GM18861 (cell line): ENCODE data around the gene PPP6R2.
"Not testable (repeated sequence)": the region's sequence is repeated elsewhere in the genome, so short reads cannot be mapped to it uniquely, and the experiment has no call there.

Source experiments
- ATAC-seq: cut with Tn5 transposase; IDR thresholded peaks from one replicate; pipeline ENCODE4 v1.9.1; 2021; ENCODE audit not compliant: unreplicated experiment

The PPP6R2 gene

GRCh38 chr22:50339945-50340879, 2.9 kb upstream of the PPP6R2 start:
- ATAC-seq, result no peak

DNA sequence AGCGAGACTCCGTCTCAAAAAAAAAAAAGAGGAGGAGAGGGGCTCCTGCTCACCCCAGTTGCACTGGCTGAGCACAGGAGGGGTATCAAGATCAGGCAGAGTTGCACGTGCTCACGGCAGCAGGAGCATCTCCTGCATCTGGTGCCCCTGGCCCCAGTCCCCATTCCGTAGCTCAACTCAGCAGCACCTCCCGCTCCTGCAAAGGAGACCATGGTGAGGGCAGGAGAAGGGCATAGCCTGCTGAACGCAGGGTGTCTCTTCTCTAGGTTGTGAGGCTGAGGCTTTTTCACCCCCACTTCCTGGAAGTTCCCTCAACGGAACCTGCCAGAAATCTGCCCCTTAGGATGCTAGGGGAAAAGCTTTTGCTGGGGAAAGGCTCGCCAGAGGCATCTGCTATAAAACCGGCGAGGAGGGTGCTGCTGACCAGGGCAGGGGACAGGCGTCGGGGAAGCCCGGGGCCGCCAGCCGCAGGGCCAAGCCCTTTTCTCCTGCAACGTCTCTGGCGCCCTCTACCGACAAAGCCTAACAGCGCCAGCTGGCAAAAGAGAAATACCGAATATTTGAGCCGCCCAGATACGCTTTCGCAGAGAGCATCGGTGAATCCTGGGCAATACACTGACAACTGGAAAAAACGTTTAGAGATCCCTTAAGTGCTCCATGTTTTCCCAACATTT, 1.0 kb upstream of the PPP6R2 start:
- peak; percentile 68 for ATAC-seq

DNA sequence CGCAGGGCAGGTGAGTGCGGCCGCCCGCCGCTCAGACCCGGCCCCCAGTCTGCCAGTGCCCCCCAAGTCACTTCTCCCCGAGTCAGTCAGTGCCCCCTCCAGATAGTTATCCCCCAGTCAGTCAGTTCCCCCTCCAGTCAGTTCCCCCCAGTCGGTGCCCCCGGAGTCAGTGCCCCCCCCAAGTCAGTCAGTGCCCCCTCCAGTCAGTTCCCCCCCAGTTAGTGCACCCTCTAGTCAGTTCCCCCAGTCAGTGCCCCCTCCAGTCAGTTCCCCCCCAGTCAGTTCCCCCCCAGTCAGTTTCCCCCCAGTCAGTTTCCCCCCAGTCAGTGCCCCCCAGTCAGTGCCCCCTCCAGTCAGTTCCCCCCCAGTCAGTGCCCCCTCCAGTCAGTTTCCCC, 411 bp downstream of the PPP6R2 start:
- no peak for ATAC-seq

DNA sequence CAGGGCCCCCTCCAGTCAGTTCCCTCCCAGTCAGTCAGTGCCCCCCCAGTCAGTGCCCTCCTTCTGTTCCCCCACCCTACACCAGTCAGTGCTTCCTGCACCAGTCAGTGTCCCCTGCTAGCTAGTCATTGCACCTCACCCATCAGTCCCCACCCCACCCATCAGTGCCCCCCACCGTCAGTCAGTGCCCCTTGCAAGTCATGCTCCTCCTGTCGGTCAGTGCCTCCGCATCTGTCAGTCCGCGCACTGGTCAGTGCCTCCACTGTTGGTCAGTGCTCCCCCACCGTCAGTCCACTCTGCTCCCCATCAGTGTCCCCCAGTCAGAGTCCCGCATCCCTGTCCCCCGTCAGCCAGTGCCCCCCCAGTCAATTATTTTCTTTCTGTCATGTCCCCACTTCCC, 3.3 kb downstream of the PPP6R2 start:
- no peak for ATAC-seq

- ATAC-seq, result no peak
Observed at GRCh38 chr22:50347157-50347556, 4.0 kb downstream of the PPP6R2 start.

DNA sequence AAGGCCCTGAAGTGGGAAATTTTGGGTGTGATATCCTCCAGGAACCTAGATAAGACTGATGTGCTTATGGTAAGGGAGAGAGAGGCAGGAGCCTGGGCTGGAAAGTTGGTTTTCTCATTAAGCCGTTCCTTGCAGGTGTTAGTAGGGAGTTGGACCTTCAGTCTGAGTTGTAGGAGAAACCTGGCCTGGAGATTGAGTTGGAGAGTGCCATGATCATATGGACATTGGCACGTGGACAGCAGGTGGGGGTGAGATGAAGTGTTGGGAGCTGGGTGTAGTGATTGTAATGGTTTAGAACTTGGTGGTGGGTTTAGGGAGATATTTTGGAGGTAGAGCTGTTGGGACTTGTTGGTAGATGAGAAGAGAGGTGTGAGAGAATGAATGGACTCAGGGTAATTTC, 4.9 kb downstream of the PPP6R2 start:
- no peak for ATAC-seq

GRCh38 chr22:50356186-50356585, 13.1 kb downstream of the PPP6R2 start:
- ATAC-seq, result no peak

GRCh38 chr22:50357222-50357621, 14.1 kb downstream of the PPP6R2 start:
- ATAC-seq, result no peak

- ATAC-seq, result no peak
Observed at GRCh38 chr22:50357756-50358155, 14.6 kb downstream of the PPP6R2 start.

DNA sequence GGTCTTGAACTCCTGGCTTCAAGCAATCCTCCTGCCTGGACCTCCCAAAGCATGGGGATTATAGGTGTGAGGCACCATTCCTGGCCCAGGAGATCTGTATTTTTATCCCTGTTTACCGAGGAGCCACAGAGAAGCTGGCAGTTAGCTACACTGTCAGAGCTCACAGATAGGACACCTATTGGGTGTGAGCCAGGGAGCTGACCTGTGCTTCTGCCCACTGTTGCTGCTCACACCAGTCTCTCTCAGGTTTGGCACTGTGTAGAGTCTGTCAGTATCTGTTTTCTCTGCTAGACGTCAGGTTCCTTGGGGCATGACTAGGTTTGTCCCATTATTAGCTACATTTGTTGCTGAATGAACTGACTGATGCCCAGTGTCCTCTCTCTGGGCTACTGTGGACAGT, 17.5 kb downstream of the PPP6R2 start:
- ATAC-seq, result no peak

DNA sequence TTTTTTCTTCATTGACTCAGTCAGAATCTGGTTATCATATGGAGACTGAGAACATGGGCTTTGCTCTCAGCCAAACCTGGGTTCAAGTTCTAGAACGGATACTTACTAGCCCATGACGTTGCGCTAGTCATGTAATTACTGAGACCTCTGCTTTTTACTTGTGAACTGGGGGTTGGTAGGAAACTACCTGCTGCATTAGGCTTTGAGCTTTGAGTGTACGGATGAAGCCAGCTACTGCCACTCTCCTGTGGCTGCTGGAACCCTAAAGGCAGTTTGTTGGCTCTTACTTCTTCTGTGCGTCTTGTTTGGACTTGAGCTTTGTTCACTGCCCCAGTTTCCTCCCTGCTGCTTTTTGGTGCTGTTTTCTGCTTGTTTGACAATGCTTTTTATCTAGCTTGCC, 18.1 kb downstream of the PPP6R2 start:
- no peak for ATAC-seq

- no peak for ATAC-seq
Observed at GRCh38 chr22:50361688-50362087, 18.6 kb downstream of the PPP6R2 start.

- ATAC-seq, result no peak
Observed at GRCh38 chr22:50363166-50363802, 20.2 kb downstream of the PPP6R2 start.

- not testable (repeated sequence) for ATAC-seq
Observed at GRCh38 chr22:50363803-50364194, 20.7 kb downstream of the PPP6R2 start.

- ATAC-seq, result no peak
Observed at GRCh38 chr22:50367778-50368500, 24.8 kb downstream of the PPP6R2 start.

- no peak for ATAC-seq
Observed at GRCh38 chr22:50371101-50371648, 28.0 kb downstream of the PPP6R2 start.

- ATAC-seq, result no peak
Observed at GRCh38 chr22:50376085-50376651, 33.0 kb downstream of the PPP6R2 start.

- not testable (repeated sequence) for ATAC-seq
Observed at GRCh38 chr22:50381021-50381555, 38.0 kb downstream of the PPP6R2 start.

DNA sequence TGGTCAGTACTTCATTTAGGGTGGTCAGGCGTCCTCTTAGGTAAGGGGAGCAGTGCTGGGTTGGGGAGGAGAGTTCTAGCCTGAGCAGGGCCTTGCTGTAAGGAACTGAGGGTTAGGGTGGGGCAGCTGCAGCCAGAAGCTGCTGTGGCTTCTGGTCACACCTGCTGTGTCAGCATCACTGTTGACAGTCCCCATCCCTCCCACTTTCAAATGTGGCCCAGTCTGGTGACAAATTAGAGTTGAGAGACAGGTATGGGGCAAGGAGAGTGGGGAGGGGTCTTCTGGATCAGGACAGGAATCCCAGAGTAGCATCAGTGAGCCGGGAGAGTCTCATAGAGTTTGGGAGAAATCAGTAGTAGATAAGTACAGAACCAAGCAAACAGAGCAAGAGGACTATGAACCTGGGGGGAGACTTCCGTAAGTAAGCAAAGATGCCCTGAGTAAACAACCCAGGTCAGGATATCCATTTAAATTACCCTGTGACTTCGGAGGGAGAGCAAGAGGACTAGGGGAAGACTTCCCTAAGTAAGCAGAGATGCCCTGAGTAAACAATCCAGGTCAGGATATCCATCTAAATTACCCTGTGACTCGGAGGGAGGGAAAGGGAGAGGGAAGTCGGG, 53.7 kb downstream of the PPP6R2 start:
- ATAC-seq, result no peak
